ENCODE measurements around the gene RAPGEF3.

Gene RAPGEF3

GRCh38 chr12:47704719-47705118 lies 54.0 kb downstream of the RAPGEF3 start:
- Histone ChIP-seq H3K4me3 (ENCODE audit: low read depth, low read length) (peak overlapping the region; percentile 83), H3K36me3 (replicated peaks) (peaks cover 10% of the 10 kb centered on the region), H3K27me3 (replicated peaks) (no peaks in the 10 kb centered on the region), H3K27ac (no peak overlapping the region)
- in situ Hi-C loops (cut with HindIII; ENCODE audit: low pct_ligation_motif_present, low sequenced_read_pairs), result no loop called here
- no peak for TF ChIP-seq CTCF (IDR thresholded peaks at IDR 0.05; ENCODE audit: low read depth, low read length, missing control alignments)
- DNase-seq, result no peak

GRCh38 chr12:47700263-47700662 lies 58.4 kb downstream of the RAPGEF3 start:
- DNase-seq, result no peak
- Histone ChIP-seq H3K4me3 (ENCODE audit: low read depth, low read length) (no peak overlapping the region), H3K36me3 (replicated peaks) (peaks cover 18% of the 10 kb centered on the region), H3K27me3 (replicated peaks) (no peaks in the 10 kb centered on the region), H3K27ac (no peak overlapping the region)
- TF ChIP-seq CTCF (IDR thresholded peaks at IDR 0.05; ENCODE audit: low read depth, low read length, missing control alignments), result no peak
- in situ Hi-C loops (cut with HindIII; ENCODE audit: low pct_ligation_motif_present, low sequenced_read_pairs), result no loop called here

- DNase-seq, result no peak
- Histone ChIP-seq H3K4me3 (ENCODE audit: low read depth, low read length) (no peak overlapping the region), H3K27me3 (replicated peaks) (no peaks in the 10 kb centered on the region), H3K27ac (no peak overlapping the region), H3K36me3 (replicated peaks) (peaks cover 21% of the 10 kb centered on the region)
- in situ Hi-C loops (cut with HindIII; ENCODE audit: low pct_ligation_motif_present, low sequenced_read_pairs), result no loop called here
- no peak for TF ChIP-seq CTCF (IDR thresholded peaks at IDR 0.05; ENCODE audit: low read depth, low read length, missing control alignments)
Measured at GRCh38 chr12:47698631-47699030, 60.0 kb downstream of the RAPGEF3 start.

- in situ Hi-C loops (cut with HindIII; ENCODE audit: low pct_ligation_motif_present, low sequenced_read_pairs), result no loop called here
- no peak overlapping the region for H3K27ac ChIP-seq
Measured at GRCh38 chr12:47698055-47698454, 60.6 kb downstream of the RAPGEF3 start.

GRCh38 chr12:47689215-47689614 lies 69.5 kb downstream of the RAPGEF3 start:
- in situ Hi-C loops (cut with HindIII; ENCODE audit: low pct_ligation_motif_present, low sequenced_read_pairs), result no loop called here
- H3K36me3 ChIP-seq (replicated peaks), result peaks cover 5% of the 10 kb centered on the region
- no peak overlapping the region for H3K27ac ChIP-seq
- DNase-seq, result no peak
- H3K27me3 ChIP-seq (replicated peaks), result no peaks in the 10 kb centered on the region
- no peak overlapping the region for H3K4me3 ChIP-seq (ENCODE audit: low read depth, low read length)
- no peak for TF ChIP-seq CTCF (IDR thresholded peaks at IDR 0.05; ENCODE audit: low read depth, low read length, missing control alignments)

More at GRCh38 chr12:47698055-47698454, 60.6 kb downstream of the RAPGEF3 start:
- H3K4me3 ChIP-seq (ENCODE audit: low read depth, low read length), result no peak overlapping the region
- DNase-seq, result no peak
- no peaks in the 10 kb centered on the region for H3K27me3 ChIP-seq (replicated peaks)
- H3K36me3 ChIP-seq (replicated peaks), result peaks cover 21% of the 10 kb centered on the region
- no peak for TF ChIP-seq CTCF (IDR thresholded peaks at IDR 0.05; ENCODE audit: low read depth, low read length, missing control alignments)

GRCh38 chr12:47687636-47688035 lies 71.0 kb downstream of the RAPGEF3 start:
- no peak for TF ChIP-seq CTCF (IDR thresholded peaks at IDR 0.05; ENCODE audit: low read depth, low read length, missing control alignments)

More at GRCh38 chr12:47687636-47688035, 71.0 kb downstream of the RAPGEF3 start:
- no peak overlapping the region for H3K27ac ChIP-seq
- H3K36me3 ChIP-seq (replicated peaks), result peaks cover 5% of the 10 kb centered on the region
- in situ Hi-C loops (cut with HindIII; ENCODE audit: low pct_ligation_motif_present, low sequenced_read_pairs), result no loop called here
- DNase-seq, result no peak
- no peak overlapping the region for H3K4me3 ChIP-seq (ENCODE audit: low read depth, low read length)
- no peaks in the 10 kb centered on the region for H3K27me3 ChIP-seq (replicated peaks)

Measured in brain microvascular endothelial cell (primary cell).